GM19023 (cell line): Measurements from ENCODE around the gene SLC49A3.
"Not testable (repeated sequence)": the region's sequence is repeated elsewhere in the genome, so short reads cannot be mapped to it uniquely, and the experiment has no call there.

Experiments used
- ATAC-seq: cut with Tn5 transposase; IDR thresholded peaks from one replicate; pipeline ENCODE4 v1.9.1; 2021; ENCODE audit warnings: mild to moderate bottlenecking, moderate library complexity; ENCODE audit not compliant: unreplicated experiment

The SLC49A3 gene

GRCh38 chr4:722169-722725 is 33.3 kb upstream of the SLC49A3 start:
- no peak for ATAC-seq

GRCh38 chr4:721261-722168 is 32.6 kb upstream of the SLC49A3 start:
- no peak for ATAC-seq

- ATAC-seq, result no peak
Measured at GRCh38 chr4:720111-720860, 31.3 kb upstream of the SLC49A3 start.

GRCh38 chr4:718460-718859 is 29.5 kb upstream of the SLC49A3 start:
- no peak for ATAC-seq

GRCh38 chr4:717601-718320 is 28.8 kb upstream of the SLC49A3 start:
- ATAC-seq, result no peak

GRCh38 chr4:714087-714486 is 25.1 kb upstream of the SLC49A3 start:
- ATAC-seq, result no peak

GRCh38 chr4:712916-713632 is 24.1 kb upstream of the SLC49A3 start:
- ATAC-seq, result no peak

GRCh38 chr4:712093-712492 is 23.1 kb upstream of the SLC49A3 start:
- no peak for ATAC-seq

GRCh38 chr4:710916-711315 is 22.0 kb upstream of the SLC49A3 start:
- ATAC-seq, result no peak

GRCh38 chr4:710116-710515 is 21.2 kb upstream of the SLC49A3 start:
- ATAC-seq, result no peak

- ATAC-seq, result no peak
Measured at GRCh38 chr4:709348-709747, 20.4 kb upstream of the SLC49A3 start.

GRCh38 chr4:708631-708933 is 19.6 kb upstream of the SLC49A3 start:
- ATAC-seq, result no peak

GRCh38 chr4:707929-708630 is 19.1 kb upstream of the SLC49A3 start:
- no peak for ATAC-seq

- ATAC-seq, result no peak
Measured at GRCh38 chr4:706834-707598, 18.1 kb upstream of the SLC49A3 start.

- not testable (repeated sequence) for ATAC-seq
Measured at GRCh38 chr4:706083-706633, 17.2 kb upstream of the SLC49A3 start.

- ATAC-seq, result peak; percentile 92
Measured at GRCh38 chr4:705278-706082, 16.5 kb upstream of the SLC49A3 start, which contains the start of gene PCGF3. TSS of gene PCGF3 (plus strand) at chr4:705832. CDS start at chr4:733681, 27,849 bp downstream.

- no peak for ATAC-seq
Measured at GRCh38 chr4:704971-705277, 16.0 kb upstream of the SLC49A3 start.

GRCh38 chr4:704198-704891 is 15.4 kb upstream of the SLC49A3 start:
- no peak for ATAC-seq
